ENCODE data around the gene ALG1.
"Not testable (repeated sequence)": the region's sequence is repeated elsewhere in the genome, so short reads cannot be mapped to it uniquely, and the experiment has no call there.

ALG1 gene

GRCh38 chr16:5045499-5046115, 26.0 kb upstream of the ALG1 start:
- DNase-seq = no peak

DNA sequence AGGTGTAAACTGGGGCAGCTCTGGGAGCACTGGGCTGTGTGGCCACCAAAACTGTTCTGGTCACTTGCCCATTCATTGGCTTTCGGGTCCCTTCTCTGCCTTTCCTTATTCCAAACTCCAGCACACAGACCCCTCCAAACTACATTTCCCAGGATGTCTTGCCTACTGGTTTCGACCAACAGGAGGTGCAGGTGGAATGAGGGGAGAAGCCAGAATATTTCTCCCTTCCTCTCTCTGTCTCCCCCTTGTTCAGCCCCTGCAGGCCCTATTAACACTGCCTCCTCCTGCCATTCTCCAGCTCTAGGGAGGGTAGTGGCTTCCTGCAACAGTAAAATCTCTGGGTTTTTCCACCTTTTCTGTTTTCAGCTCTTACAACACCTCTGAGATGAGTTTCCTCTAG, 24.7 kb upstream of the ALG1 start:
- no peak for DNase-seq

GRCh38 chr16:5054876-5055865, 16.5 kb upstream of the ALG1 start:
- DNase-seq = no peak

GRCh38 chr16:5056352-5056751, 15.3 kb upstream of the ALG1 start:
- DNase-seq = peak; percentile 39

DNA sequence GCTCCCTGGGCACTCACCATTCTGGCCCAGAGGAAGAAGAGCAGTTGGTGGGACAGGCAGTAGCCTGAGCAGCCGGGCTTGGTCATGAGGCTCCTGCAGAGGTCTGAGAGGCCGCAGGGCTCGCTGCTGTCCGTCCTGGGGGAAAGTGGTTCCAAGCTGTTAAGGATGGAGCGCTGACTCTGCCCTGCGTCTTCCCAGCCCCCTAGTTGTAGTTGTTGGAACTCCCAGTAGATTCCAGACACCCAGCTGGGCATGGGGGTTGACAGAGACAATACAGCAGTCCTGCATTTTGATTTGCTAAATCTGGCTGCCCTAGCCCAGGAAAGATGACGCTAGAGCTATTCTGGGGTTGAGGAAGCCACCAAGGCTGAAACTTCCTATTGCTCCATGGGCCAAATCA, 13.2 kb upstream of the ALG1 start:
- no peak for DNase-seq

DNA sequence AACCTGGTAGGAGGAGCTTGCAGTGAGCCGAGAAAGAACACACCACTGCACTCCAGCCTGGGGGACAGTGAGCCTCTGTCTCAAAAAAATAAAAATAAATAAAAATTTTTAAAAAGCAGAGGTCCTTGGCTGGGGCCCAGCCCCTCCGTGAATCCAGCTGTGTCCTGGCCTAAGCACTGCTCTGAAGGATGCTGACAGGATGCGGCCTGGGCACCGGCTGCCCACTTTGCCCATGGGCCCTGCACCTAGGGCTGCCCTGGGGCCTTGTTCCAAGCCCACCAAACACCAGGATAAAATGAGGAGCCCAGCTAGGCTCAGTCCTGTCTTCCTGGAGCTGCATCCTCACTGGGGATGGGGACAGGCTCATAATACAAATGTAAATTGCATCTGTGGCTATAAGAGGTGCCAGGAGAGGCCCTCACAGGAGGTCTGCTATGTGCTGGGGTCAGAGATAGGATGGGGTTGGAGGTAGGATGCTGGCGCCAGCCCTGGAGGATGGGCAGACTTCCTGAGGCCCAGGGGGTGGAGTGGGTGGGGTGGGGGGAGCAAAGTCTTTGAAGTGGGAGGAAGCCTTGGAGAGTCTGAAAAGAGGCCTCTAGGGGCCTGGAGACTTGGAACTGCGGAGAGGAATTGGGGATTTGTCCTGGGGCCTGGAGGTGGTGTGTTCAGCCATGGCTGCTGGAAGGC, 12.1 kb upstream of the ALG1 start:
- no peak for DNase-seq

- DNase-seq = no peak
Observed at GRCh38 chr16:5060073-5060641, 11.5 kb upstream of the ALG1 start.

DNA sequence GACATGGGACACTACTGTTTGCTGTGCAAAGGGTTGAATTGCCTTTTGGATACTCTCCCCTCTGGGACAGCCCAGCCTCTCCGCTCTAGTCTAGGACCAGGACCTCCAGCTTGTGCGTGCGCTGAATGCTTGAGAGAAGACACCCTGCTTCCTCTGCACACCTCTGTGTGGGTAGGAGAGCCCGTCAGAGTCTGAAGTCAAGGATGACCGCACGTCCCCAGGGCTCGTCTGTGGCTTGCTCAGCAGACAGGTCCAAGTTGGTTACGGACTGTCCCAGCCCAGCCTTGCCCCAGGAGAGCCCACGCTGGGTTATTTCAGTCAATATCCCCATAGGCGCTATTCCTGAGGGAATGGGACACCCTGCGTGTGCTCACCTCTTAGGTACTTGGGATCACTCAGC, 9.6 kb upstream of the ALG1 start:
- DNase-seq = no peak

DNA sequence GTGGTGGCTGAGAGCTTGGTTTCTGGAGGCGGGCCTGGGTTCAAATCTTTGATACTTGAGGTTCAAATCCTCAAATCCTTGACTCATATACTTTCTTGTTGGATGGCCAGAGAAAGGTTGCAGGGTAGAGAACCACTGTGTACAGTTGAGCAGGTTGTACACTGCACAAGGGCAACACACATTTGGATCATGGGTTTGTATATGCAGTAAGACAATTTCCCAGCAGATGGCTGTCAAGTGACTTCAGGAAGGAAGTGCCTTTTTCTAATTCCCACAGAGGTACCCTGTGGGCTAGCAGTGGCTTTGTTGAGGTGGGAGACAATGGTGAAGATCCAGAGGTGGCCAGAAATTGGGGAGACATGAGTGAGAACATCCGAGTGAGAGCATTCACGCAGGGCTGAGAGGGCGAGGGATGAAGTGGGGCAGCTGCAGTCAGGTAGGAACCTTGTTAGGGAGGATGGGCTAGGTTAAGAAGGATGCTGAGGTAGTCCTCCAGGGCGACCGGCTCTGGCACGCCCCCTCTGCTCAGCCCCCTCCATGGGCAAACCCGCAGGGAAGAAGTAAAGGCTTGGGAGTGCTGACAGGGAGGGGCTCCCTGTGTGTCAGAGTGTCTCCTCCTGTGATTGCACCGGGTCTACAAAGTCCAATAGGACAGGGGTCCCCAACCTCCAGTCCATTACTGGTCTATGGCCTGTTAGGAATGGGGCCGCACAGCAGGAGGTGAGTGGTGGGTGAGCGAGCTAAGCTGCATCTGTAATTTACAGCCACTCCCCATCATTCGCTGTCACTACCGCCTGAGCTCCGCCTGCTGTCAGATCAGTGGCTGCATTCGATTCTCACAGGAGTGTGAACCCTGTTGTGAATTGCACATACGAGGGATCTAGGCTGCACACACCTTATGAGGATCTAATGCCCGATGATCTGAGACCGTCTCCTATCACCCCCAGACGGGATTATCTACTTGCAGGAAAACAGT, 8.6 kb upstream of the ALG1 start:
- DNase-seq = no peak

DNA sequence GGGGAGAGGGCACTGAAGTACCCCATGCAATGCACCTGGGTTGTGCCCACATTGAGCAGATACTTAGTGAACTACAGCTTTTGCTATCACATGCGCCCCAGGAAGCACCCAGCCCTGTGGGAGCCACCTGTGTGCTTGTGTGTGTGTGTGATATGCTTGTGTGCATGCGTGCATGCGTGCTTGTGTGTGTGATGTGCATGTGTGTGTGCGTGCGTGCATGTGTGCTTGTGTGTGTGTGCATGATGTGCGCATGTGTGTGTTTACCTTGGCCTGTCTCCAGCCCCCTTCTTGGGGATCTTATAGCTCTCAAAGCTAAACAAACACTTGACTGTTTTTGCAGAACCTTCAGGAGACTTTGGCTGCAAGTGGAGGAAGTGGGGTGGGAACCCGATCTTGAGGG, 6.7 kb upstream of the ALG1 start:
- no peak for DNase-seq

GRCh38 chr16:5065326-5065725, 6.3 kb upstream of the ALG1 start:
- DNase-seq = no peak

DNA sequence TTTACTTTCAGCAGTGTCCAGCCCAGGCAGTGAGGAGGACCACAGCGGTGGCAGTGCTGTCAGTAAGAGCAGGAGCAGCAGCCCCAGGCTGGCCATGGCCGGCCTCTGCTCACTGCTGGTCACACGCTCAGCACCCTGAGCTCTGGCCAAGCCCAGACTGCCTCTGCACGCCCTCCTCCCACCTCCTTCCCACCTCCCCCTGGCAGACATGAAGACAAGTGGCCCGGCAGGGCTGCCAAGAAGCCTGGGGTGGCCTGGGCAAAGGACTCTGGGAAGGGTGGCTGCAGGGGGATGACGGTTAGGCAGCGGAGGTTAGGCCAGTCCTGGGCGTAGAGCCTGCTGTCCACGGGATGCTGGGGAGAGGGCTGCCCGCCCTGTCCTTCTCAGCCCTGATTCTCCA, 5.8 kb upstream of the ALG1 start, which contains the start of gene C16orf89:
Gene C16orf89 (minus strand): TSS at position 144 of the 400 bp plus-strand sequence. CDS start 48 bp downstream, at position 96.
- no peak for DNase-seq

DNA sequence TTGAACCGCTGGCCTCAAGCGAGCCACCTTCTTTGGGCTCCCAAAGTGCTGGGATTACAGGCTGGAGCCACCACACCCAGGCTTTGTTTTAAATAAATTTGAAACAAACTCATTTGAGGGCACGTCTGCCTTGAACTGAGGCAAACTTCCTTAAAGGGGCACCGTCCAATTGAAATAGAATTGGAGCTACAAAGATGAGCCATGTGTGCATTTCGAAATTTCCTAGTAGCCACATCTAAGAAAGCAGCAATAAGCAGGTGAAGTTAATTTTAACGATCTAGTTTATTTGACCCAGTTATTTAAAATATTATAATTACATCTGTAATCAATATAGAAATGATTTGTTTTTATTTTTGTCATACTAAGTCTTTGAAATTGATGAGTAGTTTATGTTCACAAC, 5.1 kb upstream of the ALG1 start:
- no peak for DNase-seq

- DNase-seq = no peak
Observed at GRCh38 chr16:5069048-5069447, 2.6 kb upstream of the ALG1 start.

GRCh38 chr16:5069854-5070253, 1.8 kb upstream of the ALG1 start:
- DNase-seq = no peak

DNA sequence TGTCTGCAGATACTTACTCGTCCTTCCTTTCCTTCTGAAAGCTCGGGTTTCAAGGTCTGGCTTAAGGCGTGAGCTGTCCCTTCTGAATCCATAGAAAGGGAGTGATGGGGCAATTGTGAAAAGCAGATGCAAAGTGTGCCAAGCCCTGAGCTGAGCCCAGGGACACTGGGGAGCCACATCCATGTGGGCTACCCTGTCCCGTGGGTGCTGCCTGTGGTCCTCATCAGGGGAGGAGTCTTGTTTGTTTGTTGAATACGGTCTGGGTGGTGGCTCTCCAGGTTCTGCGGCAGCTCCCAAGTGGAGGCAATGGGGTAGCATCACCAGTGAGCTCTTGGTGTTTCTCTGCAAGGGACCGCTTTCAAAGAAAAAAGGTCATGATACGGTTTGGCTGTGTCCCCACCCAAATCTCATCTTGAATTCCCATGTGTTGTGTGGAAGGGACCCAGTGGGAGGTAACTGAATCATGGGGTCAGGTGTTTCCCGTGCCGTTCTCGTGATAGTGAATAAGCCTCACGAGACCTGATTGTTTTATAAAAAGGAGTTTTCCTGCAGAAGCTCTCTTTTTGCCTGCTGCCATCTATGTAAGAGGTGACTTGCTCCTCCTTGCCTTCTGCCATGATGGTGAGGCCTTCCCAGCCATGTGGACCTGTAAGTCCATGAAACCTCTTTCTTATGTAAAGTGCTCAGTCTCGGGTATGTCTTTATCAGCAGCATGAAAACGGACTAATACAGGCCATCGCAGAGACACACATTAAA, 1.0 kb upstream of the ALG1 start:
- DNase-seq = no peak

DNA sequence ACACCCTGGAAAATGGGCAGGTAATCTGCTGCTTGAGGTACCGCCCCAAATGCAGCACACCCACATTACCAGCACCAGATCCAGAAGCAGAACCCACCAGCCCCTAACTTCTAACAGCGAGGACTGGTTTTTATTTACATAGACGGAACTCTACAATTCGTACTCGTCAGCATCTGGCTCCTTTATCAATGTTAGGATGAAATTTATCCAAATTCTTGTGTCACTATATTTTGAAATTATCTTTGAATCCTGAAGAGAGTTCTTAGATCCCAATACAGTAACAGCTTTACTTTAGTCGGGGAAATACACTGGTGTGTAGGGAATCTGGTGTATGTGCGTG, 332 bp upstream of the ALG1 start:
- DNase-seq = no peak

- DNase-seq = no peak
Observed at GRCh38 chr16:5072334-5073278, 963 bp downstream of the ALG1 start.

DNA sequence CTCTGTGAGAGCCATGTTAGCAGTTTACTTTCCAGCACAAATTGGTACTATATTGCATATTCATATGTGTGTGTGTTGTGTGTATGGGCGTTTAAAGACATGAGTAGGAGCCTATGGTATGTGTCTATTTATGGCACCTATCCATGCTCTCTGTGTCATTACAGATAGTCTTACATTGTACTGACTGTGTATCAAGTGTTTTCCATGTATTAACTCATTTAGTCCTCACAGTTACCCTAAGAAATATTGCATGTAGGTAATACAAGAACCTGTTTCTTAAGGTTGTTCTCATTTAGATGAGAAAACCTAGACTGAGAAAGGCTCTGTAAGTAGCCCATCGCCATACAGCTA, 1.6 kb downstream of the ALG1 start:
- DNase-seq = no peak

DNA sequence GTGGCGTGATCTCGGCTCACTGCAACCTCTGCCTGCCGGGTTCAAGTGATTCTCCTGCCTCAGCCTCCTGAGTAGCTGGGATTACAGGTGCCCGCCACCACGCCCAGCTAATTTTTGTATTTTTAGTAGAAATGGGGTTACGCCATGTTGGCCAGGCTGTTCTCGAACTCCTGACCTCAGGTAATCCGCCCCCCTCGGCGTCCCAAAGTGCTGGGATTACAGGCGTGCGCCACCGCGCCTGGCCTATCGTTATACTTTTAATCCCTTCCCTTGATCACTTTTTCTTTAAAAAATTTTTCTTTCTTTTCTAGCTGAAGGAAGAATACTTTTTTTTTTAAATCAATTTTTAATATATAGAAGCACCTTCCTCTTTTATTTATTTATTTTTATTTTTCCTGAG, 2.1 kb downstream of the ALG1 start:
- not testable (repeated sequence) for DNase-seq
